Stimulated activated CD8-positive, alpha-beta memory T cell treated with anti-CD3 and anti-CD28 coated beads, Interleukin-7, amount 100 ng/mL, for 48 hours (primary cell): ENCODE results near the gene CRIP3.

ENCODE experiments used
- DNase-seq, 2 donors: peaks; one replicate each; pipeline ENCODE4 v3.0.0-alpha.2; 2020; ENCODE audit warnings: low read depth in 1 of 2; ENCODE audit errors: extremely low read depth in 1 of 2

CRIP3 gene

GRCh38 chr6:43258180-43258579, 50.4 kb downstream of the CRIP3 start:
- no peak for DNase-seq

GRCh38 chr6:43257367-43258145, 51.1 kb downstream of the CRIP3 start:
- DNase-seq = no peak

- no peak for DNase-seq
These were observed 51.8 kb downstream of the CRIP3 start for GRCh38 chr6:43256670-43257366.
